NCI-H2196 treated with DMSO at 0.1 percent for 48 hours (cell line): ENCODE measurements around the gene SOX15.
"Not testable (repeated sequence)": the region's sequence is repeated elsewhere in the genome, so short reads cannot be mapped to it uniquely, and the experiment has no call there.

Experiments
- DNase-seq: peaks from one replicate; lab custom pipeline; 2025; ENCODE audit not compliant: unreplicated experiment; lab: John Stamatoyannopoulos, UW

Gene SOX15

GRCh38 chr17:7611635-7612293 is 21.9 kb upstream of the SOX15 start:
- DNase-seq = no peak

GRCh38 chr17:7610641-7611040 is 20.7 kb upstream of the SOX15 start:
- no peak for DNase-seq

- no peak for DNase-seq
These were observed 16.4 kb upstream of the SOX15 start for GRCh38 chr17:7606280-7606679.

- DNase-seq = not testable (repeated sequence)
These were observed 7.7 kb upstream of the SOX15 start for GRCh38 chr17:7597561-7597960.

DNA sequence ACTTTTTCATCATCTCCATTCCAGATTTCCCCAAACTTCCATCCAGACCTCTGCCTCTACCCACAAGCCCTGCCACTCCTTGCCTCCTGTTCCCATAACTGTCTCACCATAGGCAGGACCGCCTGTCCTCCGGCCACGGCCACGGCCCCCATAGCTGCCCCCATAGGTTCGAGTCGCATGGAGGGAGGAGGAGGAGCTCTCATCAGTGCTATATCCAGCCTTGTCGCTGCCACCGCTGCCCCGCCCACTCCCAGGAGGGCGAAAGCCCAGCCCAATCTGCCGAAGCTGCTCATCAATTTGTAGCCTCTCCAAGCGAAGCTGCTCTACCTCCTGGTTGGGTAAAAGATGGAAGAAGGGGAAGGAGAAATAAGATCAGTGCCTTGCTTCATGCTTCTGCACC is 3.4 kb upstream of the SOX15 start:
- no peak for DNase-seq

GRCh38 chr17:7592422-7593021 is 2.6 kb upstream of the SOX15 start:
- no peak for DNase-seq

- no peak for DNase-seq
These were observed 1.7 kb upstream of the SOX15 start for GRCh38 chr17:7591596-7591995.

- no peak for DNase-seq
These were observed 849 bp upstream of the SOX15 start for GRCh38 chr17:7590743-7591142.

GRCh38 chr17:7589204-7589868 is 558 bp downstream of the SOX15 start:
- no peak for DNase-seq

DNA sequence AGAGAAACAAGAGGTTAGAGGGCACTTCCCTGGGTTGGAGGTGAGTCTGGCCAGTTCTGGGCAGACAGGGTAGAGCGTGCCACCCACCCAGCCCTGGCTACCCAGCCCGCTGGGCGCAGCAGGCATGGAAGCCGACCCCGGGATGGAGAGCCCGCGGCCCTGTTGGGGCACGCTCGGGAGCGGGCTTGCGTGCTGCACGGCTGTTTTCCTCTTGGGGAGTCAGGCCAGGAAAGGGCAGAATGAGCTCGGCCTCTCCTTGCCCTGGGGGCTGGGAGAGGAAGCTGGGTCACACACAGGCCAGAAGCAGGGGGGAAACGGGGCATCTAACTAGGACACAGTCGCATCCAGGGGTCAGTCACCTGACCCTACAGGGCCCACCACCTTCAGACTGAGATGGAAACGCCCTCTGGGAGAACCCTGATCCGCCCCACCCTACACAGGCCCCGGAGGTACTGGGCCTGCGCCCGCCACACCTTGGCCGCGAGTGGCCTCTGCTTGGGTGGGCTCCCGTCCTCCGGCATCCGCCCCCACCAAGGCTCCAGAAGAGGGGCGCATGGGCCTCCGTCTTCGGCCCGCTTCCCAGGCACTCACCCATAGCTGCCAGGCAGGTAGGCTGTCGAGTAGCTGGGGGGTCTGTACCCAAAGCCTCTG is 1.2 kb downstream of the SOX15 start:
- no peak for DNase-seq

- DNase-seq = no peak
These were observed 2.3 kb downstream of the SOX15 start for GRCh38 chr17:7587420-7588151.

DNA sequence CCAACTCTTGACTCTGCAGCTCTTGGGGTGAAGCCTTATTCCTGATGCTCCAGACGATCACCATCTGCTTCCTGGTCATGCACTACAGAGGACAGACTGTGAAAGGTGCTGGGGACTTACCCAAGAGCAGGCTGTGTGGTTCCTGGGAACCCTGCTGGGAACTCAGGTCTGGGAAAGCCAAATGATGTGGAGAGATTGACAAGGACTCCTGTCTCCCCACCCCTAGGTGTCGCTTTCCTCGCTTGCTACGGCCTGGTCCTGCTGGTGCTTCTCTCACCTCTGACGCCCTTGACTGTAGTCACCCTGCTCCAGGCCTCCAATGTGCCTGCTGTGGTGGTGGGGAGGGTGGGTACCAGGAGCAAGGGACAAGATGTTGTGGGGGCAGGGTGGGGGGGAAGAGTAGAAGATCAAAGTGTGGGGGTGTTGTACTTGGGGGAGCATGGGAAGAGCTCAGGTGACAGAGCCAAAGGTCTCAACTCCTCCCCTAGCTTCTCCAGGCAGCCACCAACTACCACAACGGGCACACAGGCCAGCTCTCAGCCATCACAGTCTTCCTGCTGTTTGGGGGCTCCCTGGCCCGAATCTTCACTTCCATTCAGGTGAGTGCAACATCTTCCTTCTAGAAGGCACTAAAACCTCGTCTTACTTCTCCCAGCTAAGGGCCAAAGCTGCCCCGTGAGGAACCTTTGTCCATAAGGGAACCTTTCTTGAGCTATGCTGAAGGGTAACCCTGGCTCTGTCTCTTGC is 3.0 kb downstream of the SOX15 start:
- DNase-seq = no peak

DNA sequence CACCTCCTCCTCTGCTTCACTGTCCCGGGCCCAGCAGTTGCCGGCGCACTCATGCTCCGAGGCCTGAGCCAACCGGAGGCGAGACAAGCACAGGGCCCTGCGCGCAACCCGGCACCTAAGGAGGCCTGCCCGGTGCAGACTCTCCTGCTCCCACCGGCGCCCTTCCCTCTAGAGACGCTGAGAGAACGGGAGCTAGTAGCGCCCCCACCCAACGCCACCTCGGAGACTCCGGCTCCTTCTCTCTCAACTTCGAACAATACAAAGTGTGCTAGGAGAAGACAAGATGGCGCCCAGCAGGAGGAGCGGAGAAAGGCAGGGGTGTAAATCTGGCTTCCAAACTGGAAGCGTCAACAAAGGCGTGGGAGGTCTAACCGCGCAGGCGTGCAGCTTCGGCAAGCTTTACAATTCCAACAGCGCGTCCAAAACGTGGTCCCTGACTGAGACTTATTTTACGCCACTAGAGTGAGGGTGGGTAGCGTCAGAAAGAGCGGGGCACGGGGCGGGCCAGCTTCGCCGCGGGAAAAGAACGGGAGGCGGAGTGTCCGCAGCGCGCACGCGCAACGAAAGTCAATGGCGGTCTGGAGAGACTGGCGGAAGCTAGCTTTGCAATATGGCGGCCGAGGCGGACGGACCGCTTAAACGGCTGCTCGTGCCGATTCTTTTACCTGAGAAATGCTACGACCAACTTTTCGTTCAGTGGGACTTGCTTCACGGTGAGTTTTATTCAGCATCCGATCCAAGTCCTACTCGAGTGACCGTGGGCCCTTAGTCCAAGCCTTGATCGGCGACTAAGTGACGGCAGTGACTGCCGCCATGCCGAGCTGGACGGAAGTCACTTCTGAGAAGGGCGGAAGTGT is 6.4 kb downstream of the SOX15 start, which contains the start of gene MPDU1:
TSS of gene MPDU1 (plus strand) at position 600 of the 857 bp plus-strand sequence. CDS start at position 611, 11 bp downstream.
- peak; percentile 88 for DNase-seq

DNA sequence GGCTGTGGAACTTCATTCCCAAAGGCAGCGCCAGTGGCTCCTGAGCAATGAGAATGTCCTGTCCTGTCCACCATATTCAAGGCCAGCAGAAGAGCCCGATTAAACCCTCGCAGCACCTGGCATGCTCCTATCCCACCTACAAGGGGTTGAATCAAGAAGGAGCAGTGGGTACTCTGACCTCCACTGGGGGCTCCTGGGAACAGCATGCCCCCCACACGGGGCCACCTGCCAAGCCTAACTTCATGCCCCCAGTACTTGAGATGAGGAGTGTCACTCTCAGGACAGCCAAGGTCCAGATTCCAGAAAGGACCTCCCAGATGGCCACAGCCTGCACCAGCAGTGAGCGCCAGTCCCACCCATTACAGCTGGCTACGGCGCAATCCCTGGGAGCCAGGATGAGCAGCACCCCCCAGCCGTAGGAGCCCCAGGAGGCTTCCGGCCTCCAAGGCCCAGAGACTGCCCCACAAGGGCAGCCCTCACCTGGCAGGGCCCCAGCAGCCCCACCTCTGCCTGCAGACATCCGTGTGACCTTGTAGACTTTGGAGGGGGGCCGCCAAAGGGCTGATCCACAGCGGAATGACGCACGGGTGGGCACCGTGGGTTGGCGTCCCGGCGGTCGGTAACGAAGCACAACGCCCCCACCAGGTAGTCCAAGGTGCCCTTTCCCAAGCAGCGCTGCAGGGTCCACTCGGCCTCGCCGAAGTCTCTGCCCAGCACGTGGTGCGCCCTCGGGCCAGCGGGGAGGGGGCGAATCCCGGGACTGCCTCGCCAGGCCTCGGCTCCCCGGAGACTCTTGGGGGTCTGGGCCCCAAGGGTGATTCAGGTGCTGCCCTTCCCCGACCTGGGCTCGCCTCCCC is 7.3 kb downstream of the SOX15 start:
- DNase-seq = no peak

GRCh38 chr17:7580604-7581575 is 9.0 kb downstream of the SOX15 start:
- DNase-seq = no peak

DNA sequence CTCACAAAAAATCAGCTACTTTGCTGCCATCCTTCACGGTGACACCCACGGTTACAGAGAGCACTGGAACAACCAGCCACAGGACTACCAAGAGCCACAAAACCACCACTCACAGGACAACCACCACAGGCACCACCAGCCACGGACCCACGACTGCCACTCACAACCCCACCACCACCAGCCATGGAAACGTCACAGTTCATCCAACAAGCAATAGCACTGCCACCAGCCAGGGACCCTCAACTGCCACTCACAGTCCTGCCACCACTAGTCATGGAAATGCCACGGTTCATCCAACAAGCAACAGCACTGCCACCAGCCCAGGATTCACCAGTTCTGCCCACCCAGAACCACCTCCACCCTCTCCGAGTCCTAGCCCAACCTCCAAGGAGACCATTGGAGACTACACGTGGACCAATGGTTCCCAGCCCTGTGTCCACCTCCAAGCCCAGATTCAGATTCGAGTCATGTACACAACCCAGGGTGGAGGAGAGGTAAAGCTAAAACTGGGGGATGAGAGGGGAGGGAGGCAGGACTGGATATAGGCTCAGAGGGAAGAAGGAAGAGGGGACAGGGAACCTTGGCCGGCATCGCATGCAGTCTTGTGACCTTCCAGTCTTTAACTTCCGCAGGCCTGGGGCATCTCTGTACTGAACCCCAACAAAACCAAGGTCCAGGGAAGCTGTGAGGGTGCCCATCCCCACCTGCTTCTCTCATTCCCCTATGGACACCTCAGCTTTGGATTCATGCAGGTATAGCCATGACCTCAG is 9.9 kb downstream of the SOX15 start:
- DNase-seq = no peak
